HepG2 (cell line): ENCODE measurements around the gene FAM222B. TPM values are rescaled to one million over a fixed set of nuclear protein-coding genes. Genes with fewer than 3 reads are reported as not detected.

Experiments used
- AHR ChIP-seq: IDR thresholded peaks from 2 replicates; pipeline ENCODE4 v1.6.1; 2018; ENCODE audit warnings: missing genetic modification reagents, missing compliant biosample characterization
- EEA1 ChIP-seq: sonication (generic); formaldehyde crosslinking; IDR thresholded peaks from 2 replicates; pipeline ENCODE4 v1.5.1; 2020; ENCODE audit warnings: mild to moderate bottlenecking, missing genetic modification reagents, borderline replicate concordance
- ELK4 ChIP-seq: sonication (generic); formaldehyde crosslinking; IDR thresholded peaks from 2 replicates; pipeline ENCODE4 v1.9.0; 2021; ENCODE audit warnings: missing genetic modification reagents, borderline replicate concordance
- FOXA3 ChIP-seq: IDR thresholded peaks from 2 replicates; pipeline ENCODE4 v1.6.1; 2016; ENCODE audit warnings: missing genetic modification reagents, missing compliant biosample characterization
- HMGXB4 ChIP-seq, 2 experiments: sonication (generic) in 1 of 2; formaldehyde crosslinking in 1 of 2; IDR thresholded peaks; 2 replicates each; pipeline versions ENCODE4 v1.4.0 to v1.6.1; 2018 to 2020; ENCODE audit warnings: missing genetic modification reagents in 2 of 2, borderline replicate concordance in 1 of 2, low read depth in 1 of 2, mild to moderate bottlenecking in 1 of 2, missing biosample characterization in 1 of 2
- MAZ ChIP-seq, 2 experiments: sonication (generic) in 1 of 2; formaldehyde crosslinking in 1 of 2; IDR thresholded peaks; 2 replicates each; pipeline versions ENCODE4 v1.5.0 to v1.6.1; 2012 to 2020; ENCODE audit warnings: low read depth in 2 of 2, mild to moderate bottlenecking in 2 of 2, borderline replicate concordance in 1 of 2, improper control_type of control experiment in 1 of 2, low read length in 1 of 2, missing genetic modification reagents in 1 of 2, moderate library complexity in 1 of 2
- RXRB ChIP-seq: IDR thresholded peaks from 2 replicates; pipeline ENCODE4 v1.6.1; 2016; ENCODE audit warnings: borderline replicate concordance, missing genetic modification reagents, missing compliant biosample characterization
- SRF ChIP-seq: IDR thresholded peaks from 2 replicates; pipeline ENCODE4 v1.6.1; 2011; ENCODE audit warnings: mild to moderate bottlenecking, low read depth, low read length, moderate library complexity
- ZNF138 ChIP-seq: sonication (generic); formaldehyde crosslinking; IDR thresholded peaks from 2 replicates; pipeline ENCODE4 v1.5.0; 2020; ENCODE audit warnings: mild to moderate bottlenecking, low read depth, missing genetic modification reagents
- ZNF251 ChIP-seq: sonication (generic); formaldehyde crosslinking; IDR thresholded peaks from 2 replicates; pipeline ENCODE4 v1.9.0; 2021; ENCODE audit warnings: mild to moderate bottlenecking, missing genetic modification reagents
- ZNF382 ChIP-seq: sonication (generic); formaldehyde crosslinking; IDR thresholded peaks from 2 replicates; pipeline ENCODE4 v1.5.0; 2020; ENCODE audit warnings: missing genetic modification reagents, mild to moderate bottlenecking, borderline replicate concordance
- ZNF432 ChIP-seq: sonication (generic); formaldehyde crosslinking; IDR thresholded peaks from 2 replicates; pipeline ENCODE4 v1.5.0; 2020; ENCODE audit warnings: missing genetic modification reagents, mild to moderate bottlenecking, borderline replicate concordance
- ZNF672 ChIP-seq: sonication (generic); formaldehyde crosslinking; IDR thresholded peaks from 2 replicates; pipeline ENCODE4 v1.8.1; 2022; ENCODE audit warnings: missing genetic modification reagents
- ZNF878 ChIP-seq: sonication (generic); formaldehyde crosslinking; IDR thresholded peaks from 2 replicates; pipeline ENCODE4 v1.8.1; 2023; ENCODE audit warnings: mild to moderate bottlenecking, missing genetic modification reagents, moderate library complexity
- polyA plus RNA-seq, 8 experiments: library from polyadenylated mRNA; depleted of rRNA in 3 of 8; stranded (reverse) in 7 of 8; unstranded in 1 of 8; fragments of >200 nt; fragmentation: Illumina TruSeq in 4 of 8; extraction: Trizol in 4 of 8; gene quantifications; 2 replicates each; pipeline versions ENCODE4 v1.2.1 to v1.2.3, GENCODE V29; 2011 to 2016; ENCODE audit warnings: low read depth in 4 of 8, missing spikeins in 1 of 8, mixed read lengths in 1 of 8; ENCODE audit not compliant: insufficient read depth in 1 of 8
- total RNA-seq, 5 experiments: library from RNA; depleted of rRNA; stranded (reverse); fragments of >200 nt; fragmentation: Illumina TruSeq; extraction: Trizol; gene quantifications; 2 replicates each; pipeline ENCODE4 v1.2.3, GENCODE V29; 2016; ENCODE audit warnings: low read depth in 1 of 5
- TF ChIP-seq, protein P1 (sequence below): sonication (generic); formaldehyde crosslinking; IDR thresholded peaks from 2 replicates; pipeline ENCODE4 v1.5.0; 2020; ENCODE audit warnings: mild to moderate bottlenecking, missing genetic modification reagents
- TF ChIP-seq, protein P2 (sequence below): sonication (generic); formaldehyde crosslinking; IDR thresholded peaks from 2 replicates; pipeline ENCODE4 v1.4.0; 2020; ENCODE audit warnings: missing genetic modification reagents
- TF ChIP-seq, protein P3 (sequence below): sonication (generic); formaldehyde crosslinking; IDR thresholded peaks from 2 replicates; pipeline ENCODE4 v1.4.0; 2020; ENCODE audit warnings: missing genetic modification reagents, borderline replicate concordance

Gene FAM222B
- total and polyA plus RNA-seq, 2 of the 13 experiments (the other 11 are each of a cell fraction or from before 2014, with no cell fraction given), result 3.5 to 7.3 TPM

DNA sequence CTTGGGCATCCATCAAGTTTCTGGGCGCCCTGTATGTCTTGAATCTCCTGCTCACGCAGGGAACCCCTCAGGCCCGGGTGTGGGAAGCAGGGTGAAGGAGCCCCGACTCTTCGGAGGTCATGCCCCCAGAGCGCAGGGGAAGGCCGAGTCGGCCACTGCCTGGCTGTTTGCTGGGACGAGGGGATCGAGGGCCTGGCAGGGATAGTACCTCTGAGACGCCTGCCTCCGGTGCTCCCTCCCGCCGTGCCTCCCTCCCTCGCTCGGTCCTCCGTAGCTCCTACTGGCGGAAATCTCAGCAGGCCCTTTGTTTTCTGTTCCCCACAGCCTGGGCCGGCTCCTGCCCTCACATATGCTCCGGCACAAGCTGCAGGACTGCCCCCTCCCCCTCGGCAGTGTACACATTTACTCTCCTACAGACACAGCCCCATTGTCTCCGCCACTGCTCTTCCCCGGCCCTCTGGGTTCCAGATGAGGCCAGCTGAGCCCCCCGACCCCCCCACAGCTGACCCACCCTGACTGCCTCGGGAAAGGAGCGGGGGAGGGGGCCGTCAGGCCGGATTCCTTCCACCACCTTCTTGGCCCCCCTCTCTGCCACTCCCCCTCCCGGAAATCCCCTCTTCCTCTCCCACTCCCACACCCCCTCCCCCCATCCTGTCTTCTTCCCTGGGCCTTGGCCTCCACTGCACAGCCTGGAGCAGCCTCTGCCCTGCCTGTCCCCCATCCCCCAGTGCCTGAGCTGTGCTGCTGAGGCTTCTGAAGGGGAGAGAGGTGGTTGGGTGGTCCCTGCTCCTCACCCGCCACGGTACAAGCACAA is 97.4 kb downstream of the FAM222B start (continued):
- TF ChIP-seq, protein P1, sequence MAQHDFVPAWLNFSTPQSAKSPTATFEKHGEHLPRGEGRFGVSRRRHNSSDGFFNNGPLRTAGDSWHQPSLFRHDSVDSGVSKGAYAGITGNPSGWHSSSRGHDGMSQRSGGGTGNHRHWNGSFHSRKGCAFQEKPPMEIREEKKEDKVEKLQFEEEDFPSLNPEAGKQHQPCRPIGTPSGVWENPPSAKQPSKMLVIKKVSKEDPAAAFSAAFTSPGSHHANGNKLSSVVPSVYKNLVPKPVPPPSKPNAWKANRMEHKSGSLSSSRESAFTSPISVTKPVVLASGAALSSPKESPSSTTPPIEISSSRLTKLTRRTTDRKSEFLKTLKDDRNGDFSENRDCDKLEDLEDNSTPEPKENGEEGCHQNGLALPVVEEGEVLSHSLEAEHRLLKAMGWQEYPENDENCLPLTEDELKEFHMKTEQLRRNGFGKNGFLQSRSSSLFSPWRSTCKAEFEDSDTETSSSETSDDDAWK (CRISPR knock-in tag), result no peak
- TF ChIP-seq ZNF672 (CRISPR knock-in tag), result peak; percentile 78; the same call in 1 of the 2 replicates
- no peak for TF ChIP-seq ELK4
- no peak for TF ChIP-seq SRF
- TF ChIP-seq ZNF138 (CRISPR knock-in tag), result no peak
- TF ChIP-seq EEA1 (CRISPR knock-in tag), result no peak; the same call in 1 of the 2 replicates
- TF ChIP-seq ZNF878 (CRISPR knock-in tag), result no peak
- peak; percentile 45 for TF ChIP-seq RXRB (CRISPR knock-in tag)
- no peak for TF ChIP-seq ZNF251 (CRISPR knock-in tag)
- TF ChIP-seq AHR (CRISPR knock-in tag), result peak; percentile 54; the same call in 1 of the 2 replicates
- TF ChIP-seq, protein P2, sequence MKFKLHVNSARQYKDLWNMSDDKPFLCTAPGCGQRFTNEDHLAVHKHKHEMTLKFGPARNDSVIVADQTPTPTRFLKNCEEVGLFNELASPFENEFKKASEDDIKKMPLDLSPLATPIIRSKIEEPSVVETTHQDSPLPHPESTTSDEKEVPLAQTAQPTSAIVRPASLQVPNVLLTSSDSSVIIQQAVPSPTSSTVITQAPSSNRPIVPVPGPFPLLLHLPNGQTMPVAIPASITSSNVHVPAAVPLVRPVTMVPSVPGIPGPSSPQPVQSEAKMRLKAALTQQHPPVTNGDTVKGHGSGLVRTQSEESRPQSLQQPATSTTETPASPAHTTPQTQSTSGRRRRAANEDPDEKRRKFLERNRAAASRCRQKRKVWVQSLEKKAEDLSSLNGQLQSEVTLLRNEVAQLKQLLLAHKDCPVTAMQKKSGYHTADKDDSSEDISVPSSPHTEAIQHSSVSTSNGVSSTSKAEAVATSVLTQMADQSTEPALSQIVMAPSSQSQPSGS (CRISPR knock-in tag), result no peak; the same call in 1 of the 2 replicates
- no peak for TF ChIP-seq ZNF382 (CRISPR knock-in tag)
- no peak for TF ChIP-seq ZNF432 (CRISPR knock-in tag)
- peak; percentile 65 to 70 for TF ChIP-seq HMGXB4 (CRISPR knock-in tag; IDR thresholded peaks at IDR 0.05; ENCODE audit: borderline replicate concordance in 1 of 2, low read depth in 1 of 2)
- TF ChIP-seq, protein P3, sequence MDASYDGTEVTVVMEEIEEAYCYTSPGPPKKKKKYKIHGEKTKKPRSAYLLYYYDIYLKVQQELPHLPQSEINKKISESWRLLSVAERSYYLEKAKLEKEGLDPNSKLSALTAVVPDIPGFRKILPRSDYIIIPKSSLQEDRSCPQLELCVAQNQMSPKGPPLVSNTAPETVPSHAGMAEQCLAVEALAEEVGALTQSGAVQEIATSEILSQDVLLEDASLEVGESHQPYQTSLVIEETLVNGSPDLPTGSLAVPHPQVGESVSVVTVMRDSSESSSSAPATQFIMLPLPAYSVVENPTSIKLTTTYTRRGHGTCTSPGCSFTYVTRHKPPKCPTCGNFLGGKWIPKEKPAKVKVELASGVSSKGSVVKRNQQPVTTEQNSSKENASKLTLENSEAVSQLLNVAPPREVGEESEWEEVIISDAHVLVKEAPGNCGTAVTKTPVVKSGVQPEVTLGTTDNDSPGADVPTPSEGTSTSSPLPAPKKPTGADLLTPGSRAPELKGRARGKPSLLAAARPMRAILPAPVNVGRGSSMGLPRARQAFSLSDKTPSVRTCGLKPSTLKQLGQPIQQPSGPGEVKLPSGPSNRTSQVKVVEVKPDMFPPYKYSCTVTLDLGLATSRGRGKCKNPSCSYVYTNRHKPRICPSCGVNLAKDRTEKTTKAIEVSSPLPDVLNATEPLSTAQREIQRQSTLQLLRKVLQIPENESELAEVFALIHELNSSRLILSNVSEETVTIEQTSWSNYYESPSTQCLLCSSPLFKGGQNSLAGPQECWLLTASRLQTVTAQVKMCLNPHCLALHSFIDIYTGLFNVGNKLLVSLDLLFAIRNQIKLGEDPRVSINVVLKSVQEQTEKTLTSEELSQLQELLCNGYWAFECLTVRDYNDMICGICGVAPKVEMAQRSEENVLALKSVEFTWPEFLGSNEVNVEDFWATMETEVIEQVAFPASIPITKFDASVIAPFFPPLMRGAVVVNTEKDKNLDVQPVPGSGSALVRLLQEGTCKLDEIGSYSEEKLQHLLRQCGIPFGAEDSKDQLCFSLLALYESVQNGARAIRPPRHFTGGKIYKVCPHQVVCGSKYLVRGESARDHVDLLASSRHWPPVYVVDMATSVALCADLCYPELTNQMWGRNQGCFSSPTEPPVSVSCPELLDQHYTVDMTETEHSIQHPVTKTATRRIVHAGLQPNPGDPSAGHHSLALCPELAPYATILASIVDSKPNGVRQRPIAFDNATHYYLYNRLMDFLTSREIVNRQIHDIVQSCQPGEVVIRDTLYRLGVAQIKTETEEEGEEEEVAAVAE, result no peak
- no peak for TF ChIP-seq MAZ (IDR thresholded peaks at IDR 0.05; ENCODE audit: borderline replicate concordance, low read depth, low read length)
- peak; percentile 70 for TF ChIP-seq MAZ (CRISPR knock-in tag; IDR thresholded peaks at IDR 0.05; ENCODE audit: low read depth)
- peak; percentile 67 for TF ChIP-seq FOXA3 (CRISPR knock-in tag)
